HG03060 (cell line): Measurements from ENCODE around the gene CNTNAP1.

ENCODE experiments used
- ATAC-seq: cut with Tn5 transposase; IDR thresholded peaks from one replicate; pipeline ENCODE4 v1.9.1; 2021; ENCODE audit warnings: low read depth, moderate number of reproducible peaks; ENCODE audit not compliant: unreplicated experiment

CNTNAP1 gene

GRCh38 chr17:42669977-42670788, 12.1 kb upstream of the CNTNAP1 start:
- ATAC-seq, result no peak

GRCh38 chr17:42670789-42671657, 11.3 kb upstream of the CNTNAP1 start:
- ATAC-seq, result no peak

GRCh38 chr17:42672038-42672437, 10.3 kb upstream of the CNTNAP1 start:
- no peak for ATAC-seq

GRCh38 chr17:42673266-42673884, 9.0 kb upstream of the CNTNAP1 start:
- ATAC-seq, result no peak

- no peak for ATAC-seq
Measured at GRCh38 chr17:42673885-42674754, 8.2 kb upstream of the CNTNAP1 start.

- no peak for ATAC-seq
Measured at GRCh38 chr17:42674755-42675347, 7.5 kb upstream of the CNTNAP1 start.

- ATAC-seq, result no peak
Measured at GRCh38 chr17:42675348-42675964, 6.9 kb upstream of the CNTNAP1 start.

GRCh38 chr17:42675965-42676423, 6.3 kb upstream of the CNTNAP1 start:
- no peak for ATAC-seq

- no peak for ATAC-seq
Measured at GRCh38 chr17:42676424-42677011, 5.8 kb upstream of the CNTNAP1 start, which contains the start of gene PLEKHH3. Gene PLEKHH3, minus strand, starts transcription at chr17:42676994. Its CDS starts 431 bp downstream, at chr17:42676563.

- ATAC-seq, result peak; percentile 49
Measured at GRCh38 chr17:42677012-42677857, 5.1 kb upstream of the CNTNAP1 start.

- no peak for ATAC-seq
Measured at GRCh38 chr17:42677921-42678781, 4.2 kb upstream of the CNTNAP1 start.

- ATAC-seq, result no peak
Measured at GRCh38 chr17:42678951-42679491, 3.3 kb upstream of the CNTNAP1 start.

- no peak for ATAC-seq
Measured at GRCh38 chr17:42679492-42680330, 2.6 kb upstream of the CNTNAP1 start.

GRCh38 chr17:42680331-42680808, 2.0 kb upstream of the CNTNAP1 start:
- ATAC-seq, result no peak

- ATAC-seq, result no peak
Measured at GRCh38 chr17:42682722-42683403, 532 bp downstream of the CNTNAP1 start.
